B cell (primary cell): ENCODE results near the gene LRRC10B. TPM values are rescaled to one million over a fixed set of nuclear protein-coding genes. Genes with fewer than 3 reads are reported as not detected.

Experiments used
- ATAC-seq: fragments of 200-7000 bp; cut with Tn5 transposase; one replicate; pipeline ENCODE4 v1.10.0; 2021; ENCODE audit warnings: low read depth, mild to moderate bottlenecking, moderate number of reproducible peaks, moderate library complexity
- CTCF ChIA-PET: fragments of 350-600 bp; sonication (Branson Sonifier 250); formaldehyde crosslinking; loops from one replicate; lab custom pipeline; 2021; ENCODE audit warnings: antibody characterized with exemption, inconsistent platforms; lab: Charles Lee
- POLR2A ChIA-PET: fragments of 350-600 bp; sonication (Branson Sonifier 250); formaldehyde crosslinking; loops from one replicate; lab custom pipeline; 2021; ENCODE audit warnings: antibody characterized with exemption; lab: Charles Lee
- DNase-seq: peaks from one replicate; pipeline ENCODE4 v3.0.0; 2013
- H2AFZ ChIP-seq: 2 replicates; pipeline ENCODE4 v1.6.1; 2012; ENCODE audit warnings: mild to moderate bottlenecking, low read depth, low read length; ENCODE audit not compliant: insufficient read depth, poor library complexity, severe bottlenecking
- H3K27ac ChIP-seq, 2 donors: 1 replicate in 1 of 2; 2 replicates in 1 of 2; pipeline ENCODE4 v1.5.1; 2012 to 2013; ENCODE audit warnings: low read length in 2 of 2, mild to moderate bottlenecking in 2 of 2, moderate library complexity in 1 of 2
- H3K27me3 ChIP-seq, 4 experiments: fragments of 200-600 bp in 1 of 4; sonication (generic) in 1 of 4; replicated peaks in 1 of 4; 1 replicate in 2 of 4; 2 replicates in 2 of 4; pipeline versions ENCODE4 v1.6.1 to v1.7.0; 2013 to 2016; ENCODE audit warnings: low read length in 3 of 4, mild to moderate bottlenecking in 2 of 4, mixed read lengths in 1 of 4, moderate library complexity in 1 of 4; ENCODE audit not compliant: insufficient read depth in 4 of 4, control insufficient read depth in 3 of 4; ENCODE audit errors: control extremely low read depth in 1 of 4
- H3K36me3 ChIP-seq, 2 experiments: replicated peaks in 1 of 2; 1 replicate in 1 of 2; 2 replicates in 1 of 2; pipeline versions ENCODE4 v1.6.1 to v1.7.1; 2013; ENCODE audit warnings: low read length in 1 of 2; ENCODE audit not compliant: insufficient read depth in 2 of 2, control insufficient read depth in 1 of 2; ENCODE audit errors: control extremely low read depth in 1 of 2, extremely low read depth in 1 of 2
- H3K4me1 ChIP-seq, 2 donors: fragments of 200-600 bp in 1 of 2; sonication (generic) in 1 of 2; 1 replicate in 1 of 2; 2 replicates in 1 of 2; pipeline versions ENCODE4 v1.5.1 to v1.6.1; 2013 to 2017; ENCODE audit warnings: low read length in 2 of 2; ENCODE audit not compliant: control insufficient read depth in 2 of 2, insufficient read depth in 2 of 2
- H3K4me2 ChIP-seq: replicated peaks from 2 replicates; pipeline ENCODE3; 2012; ENCODE audit warnings: mild to moderate bottlenecking, low read depth, low read length; ENCODE audit not compliant: poor library complexity, severe bottlenecking
- H3K4me3 ChIP-seq, 5 experiments: fragments of 200-600 bp in 1 of 5; sonication (generic) in 1 of 5; 1 replicate in 3 of 5; 2 replicates in 2 of 5; pipeline versions ENCODE4 v1.5.1 to v1.7.0; 2011 to 2016; ENCODE audit warnings: low read length in 4 of 5, mild to moderate bottlenecking in 4 of 5, low read depth in 2 of 5, control low read depth in 1 of 5, moderate library complexity in 1 of 5; ENCODE audit not compliant: insufficient read depth in 1 of 5; ENCODE audit errors: control extremely low read depth in 1 of 5, extremely low read depth in 1 of 5
- H3K79me2 ChIP-seq: fragments of 200-600 bp; sonication (generic); one replicate; pipeline ENCODE4 v1.6.0; 2016; ENCODE audit warnings: low read length; ENCODE audit not compliant: control insufficient read depth, insufficient read depth
- H3K9ac ChIP-seq: fragments of 200-600 bp; sonication (generic); 2 replicates; pipeline ENCODE4 v1.6.1; 2017; ENCODE audit warnings: mild to moderate bottlenecking, low read length, moderate library complexity
- H3K9me3 ChIP-seq, 3 donors: one replicate each; pipeline versions ENCODE4 v1.6.1 to v1.7.1; 2013; ENCODE audit warnings: low read length in 2 of 3; ENCODE audit not compliant: control insufficient read depth in 2 of 3, insufficient read depth in 1 of 3; ENCODE audit errors: control extremely low read depth in 1 of 3
- H4K20me1 ChIP-seq: 2 replicates; pipeline ENCODE4 v1.6.0; 2012; ENCODE audit warnings: mild to moderate bottlenecking, low read length; ENCODE audit not compliant: insufficient read depth, control insufficient read depth, poor library complexity, severe bottlenecking
- H3K27ac Mint-ChIP-seq: one replicate; pipeline ENCODE4 v1.8.0; 2021; ENCODE audit warnings: mixed read lengths
- H3K27me3 Mint-ChIP-seq: one replicate; pipeline ENCODE4 v1.8.0; 2021; ENCODE audit warnings: mixed read lengths
- H3K4me1 Mint-ChIP-seq: one replicate; pipeline ENCODE4 v1.8.0; 2021; ENCODE audit warnings: mixed read lengths
- H3K4me3 Mint-ChIP-seq: one replicate; pipeline ENCODE4 v1.8.0; 2021; ENCODE audit warnings: mixed read lengths
- H3K9me3 Mint-ChIP-seq: one replicate; pipeline ENCODE4 v1.8.0; 2022; ENCODE audit warnings: mixed read lengths; ENCODE audit not compliant: insufficient read depth
- CTCF ChIP-seq: fragments of 200-600 bp; IDR thresholded peaks from one replicate; pipeline ENCODE4 v1.8.0; 2022; ENCODE audit warnings: antibody characterized with exemption, mild to moderate bottlenecking
- EZH2 ChIP-seq: IDR thresholded peaks from 2 replicates; pipeline ENCODE4 v1.6.1; 2012; ENCODE audit warnings: borderline replicate concordance, low read depth, mild to moderate bottlenecking, moderate library complexity, low read length; ENCODE audit not compliant: insufficient read depth, poor library complexity, severe bottlenecking
- WGBS: methylation state at CpG from one replicate; pipeline ENCODE4 v1.1.5; 2013; ENCODE audit warnings: missing lambda C conversion rate; ENCODE audit not compliant: insufficient coverage; 5-methylcytosine and 5-hydroxymethylcytosine counted together
- intact Hi-C: fragments of 100-400 bp; cut with micrococcal nuclease; formaldehyde crosslinking; loops from one replicate; pipeline ENCODE4 v1.10.0; 2022
- polyA plus RNA-seq: library from polyadenylated mRNA; depleted of rRNA; stranded (reverse); fragments of >200 nt; gene quantifications from 2 replicates; pipeline ENCODE4 v1.2.3, GENCODE V29; 2012
- total RNA-seq, 2 donors: library from RNA; stranded (reverse); fragments of 120-200 nt in 1 of 2; gene quantifications; 1 replicate in 1 of 2; 2 replicates in 1 of 2; pipeline versions ENCODE4 v1.2.3 to v1.2.4, GENCODE V29; 2013 to 2022

The LRRC10B gene
- total and polyA plus RNA-seq, 2 donors (not counting 1 experiment from before 2014, with no cell fraction given): 0.15 TPM; not detected in 1

GRCh38 chr11:61496602-61497400, 11.7 kb upstream of the LRRC10B start:
- DNase-seq: no peak
- Histone ChIP-seq H3K9ac (no peak overlapping the region), H2AFZ (no peak overlapping the region), H3K36me3 (no peaks in the 10 kb centered on the region), H3K27me3 (no peaks in the 10 kb centered on the region), H4K20me1 (no peaks in the 10 kb centered on the region), H3K9me3 (peaks cover 0 to 4% (median 0%) of the 10 kb centered on the region in 3 donors), H3K4me1 (no peaks in the 10 kb centered on the region), H3K4me3 (no peak overlapping the region), H3K27ac (no peak overlapping the region), H3K79me2 (no peaks in the 10 kb centered on the region), H3K4me2 (no peak overlapping the region)
- no peak for ATAC-seq
- intact Hi-C loops: no loop called here
- WGBS: 99% methylated on average over 7 of the region's 15 CpGs
- CTCF ChIA-PET: no interaction called here
- Mint-ChIP-seq H3K4me3 (no peak overlapping the region), H3K9me3 (no peaks in the 10 kb centered on the region), H3K27me3 (peaks cover 4% of the 10 kb centered on the region), H3K27ac (no peak overlapping the region), H3K4me1 (no peaks in the 10 kb centered on the region)
- TF ChIP-seq EZH2: no peak
- TF ChIP-seq CTCF: no peak
- POLR2A ChIA-PET: no interaction called here

DNA sequence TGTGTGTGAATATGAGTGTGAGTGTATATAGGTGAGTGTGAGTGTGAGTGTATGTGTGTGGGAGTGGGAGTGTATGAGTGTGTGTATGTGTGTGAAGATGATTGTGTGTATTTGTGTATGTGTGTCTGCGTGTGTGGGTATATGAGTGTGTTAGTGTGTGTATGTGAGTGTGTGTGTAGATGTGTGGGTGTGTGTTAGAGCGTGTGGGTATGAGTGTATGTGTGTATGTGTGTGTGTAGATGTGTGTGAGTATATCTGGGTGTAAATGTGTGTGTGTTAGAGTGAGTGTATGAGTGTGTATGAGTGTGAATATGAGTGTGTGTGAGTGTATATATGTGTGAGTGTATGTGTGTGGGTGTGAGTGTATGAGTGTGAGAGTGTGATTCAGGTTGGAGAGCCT, 11.1 kb upstream of the LRRC10B start:
- 93% methylated on average over 2 of the region's 2 CpGs for WGBS
- Mint-ChIP-seq H3K27ac (no peak overlapping the region), H3K4me3 (no peak overlapping the region)

More for the DNA sequence above, 11.1 kb upstream of the LRRC10B start:
- Histone ChIP-seq H3K36me3 (no peaks in the 10 kb centered on the region), H3K4me1 (no peaks in the 10 kb centered on the region), H3K27me3 (no peaks in the 10 kb centered on the region), H2AFZ (no peak overlapping the region), H3K4me3 (no peak overlapping the region), H3K4me2 (no peak overlapping the region), H4K20me1 (no peaks in the 10 kb centered on the region), H3K79me2 (no peaks in the 10 kb centered on the region), H3K9ac (no peak overlapping the region), H3K27ac (no peak overlapping the region), H3K9me3 (peaks cover 0 to 4% (median 0%) of the 10 kb centered on the region in 3 donors)
- Mint-ChIP-seq H3K27me3 (no peaks in the 10 kb centered on the region), H3K9me3 (no peaks in the 10 kb centered on the region), H3K4me1 (no peaks in the 10 kb centered on the region)
- POLR2A ChIA-PET: no interaction called here
- DNase-seq (no peak), ATAC-seq (no peak)
- TF ChIP-seq CTCF (no peak), EZH2 (no peak)
- CTCF ChIA-PET: no interaction called here
- intact Hi-C loops: no loop called here
